Measurements from ENCODE around the gene FAM117A. TPM values are rescaled to one million over a fixed set of nuclear protein-coding genes. Genes with fewer than 3 reads are reported as not detected.

The FAM117A gene
- total and polyA plus RNA-seq, 4 donors: 8.6 to 20.9 (median 13.4) TPM

DNA sequence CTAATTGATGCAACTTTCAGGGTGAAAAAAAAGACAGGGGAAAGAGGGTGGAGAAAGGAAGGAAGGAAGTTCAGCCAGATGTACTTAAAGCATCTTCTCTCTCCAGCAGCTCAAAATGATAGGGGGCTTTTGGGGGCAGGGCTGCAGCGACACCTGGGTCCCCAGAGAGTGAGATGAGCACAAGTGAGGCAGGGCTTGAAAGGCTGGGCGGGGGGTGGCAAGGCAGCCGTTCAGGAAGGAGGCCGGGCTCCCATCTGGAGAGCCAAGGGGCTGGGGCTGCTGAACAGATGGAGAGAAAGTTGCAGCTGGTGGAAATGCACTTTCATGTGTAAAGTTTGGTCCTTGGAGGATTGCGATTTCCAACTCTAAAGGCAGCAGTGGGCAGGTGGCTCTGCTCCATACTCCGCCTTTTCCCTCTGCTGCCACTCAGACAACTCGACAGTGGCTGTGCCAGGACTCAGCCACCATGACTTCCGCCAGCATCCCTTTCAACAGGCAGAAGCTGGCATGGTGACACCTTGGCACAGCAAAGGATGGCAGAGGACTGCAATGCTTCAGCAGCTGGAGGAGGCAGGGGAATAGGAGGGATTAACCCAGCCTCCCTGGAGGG, 63.9 kb downstream of the FAM117A start:
- ATAC-seq (ENCODE audit: insufficient read depth, low FRiP score) (no peak), DNase-seq (no peak)
- Histone ChIP-seq H3K4me3 (no peak overlapping the region), H3K27ac (ENCODE audit: low read depth in 1 of 2, low read length in 1 of 2) (no peak overlapping the region), H3K9ac (ENCODE audit: insufficient read depth in 1 of 2, low read length in 2 of 2) (peak overlapping the region in 1 of 2 donors; percentile 11), H3K27me3 (ENCODE audit: control insufficient read depth in 3 of 3, insufficient read depth in 3 of 3, low read length in 2 of 3) (peaks cover 0 to 1% (median 0%) of the 10 kb centered on the region in 3 donors), H3K4me1 (ENCODE audit: control insufficient read depth in 5 of 5, insufficient read depth in 5 of 5, low read length in 5 of 5) (peaks cover 0 to under 1% (median 0%) of the 10 kb centered on the region in 5 donors), H3K36me3 (ENCODE audit: control insufficient read depth in 4 of 4, insufficient read depth in 4 of 4, low read length in 4 of 4) (peaks cover 7 to 45% (median 36%) of the 10 kb centered on the region in 4 donors), H3K9me3 (ENCODE audit: control insufficient read depth in 4 of 4, insufficient read depth in 3 of 4, low read length in 3 of 4) (no peaks in the 10 kb centered on the region)
- 73 to 78% methylated on average over 8 of the region's 8 CpGs for WGBS, 2 donors
- TF ChIP-seq, protein P1, sequence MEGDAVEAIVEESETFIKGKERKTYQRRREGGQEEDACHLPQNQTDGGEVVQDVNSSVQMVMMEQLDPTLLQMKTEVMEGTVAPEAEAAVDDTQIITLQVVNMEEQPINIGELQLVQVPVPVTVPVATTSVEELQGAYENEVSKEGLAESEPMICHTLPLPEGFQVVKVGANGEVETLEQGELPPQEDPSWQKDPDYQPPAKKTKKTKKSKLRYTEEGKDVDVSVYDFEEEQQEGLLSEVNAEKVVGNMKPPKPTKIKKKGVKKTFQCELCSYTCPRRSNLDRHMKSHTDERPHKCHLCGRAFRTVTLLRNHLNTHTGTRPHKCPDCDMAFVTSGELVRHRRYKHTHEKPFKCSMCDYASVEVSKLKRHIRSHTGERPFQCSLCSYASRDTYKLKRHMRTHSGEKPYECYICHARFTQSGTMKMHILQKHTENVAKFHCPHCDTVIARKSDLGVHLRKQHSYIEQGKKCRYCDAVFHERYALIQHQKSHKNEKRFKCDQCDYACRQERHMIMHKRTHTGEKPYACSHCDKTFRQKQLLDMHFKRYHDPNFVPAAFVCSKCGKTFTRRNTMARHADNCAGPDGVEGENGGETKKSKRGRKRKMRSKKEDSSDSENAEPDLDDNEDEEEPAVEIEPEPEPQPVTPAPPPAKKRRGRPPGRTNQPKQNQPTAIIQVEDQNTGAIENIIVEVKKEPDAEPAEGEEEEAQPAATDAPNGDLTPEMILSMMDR (IDR thresholded peaks at IDR 0.05; ENCODE audit: control extremely low read depth, extremely low read depth): no peak

DNA sequence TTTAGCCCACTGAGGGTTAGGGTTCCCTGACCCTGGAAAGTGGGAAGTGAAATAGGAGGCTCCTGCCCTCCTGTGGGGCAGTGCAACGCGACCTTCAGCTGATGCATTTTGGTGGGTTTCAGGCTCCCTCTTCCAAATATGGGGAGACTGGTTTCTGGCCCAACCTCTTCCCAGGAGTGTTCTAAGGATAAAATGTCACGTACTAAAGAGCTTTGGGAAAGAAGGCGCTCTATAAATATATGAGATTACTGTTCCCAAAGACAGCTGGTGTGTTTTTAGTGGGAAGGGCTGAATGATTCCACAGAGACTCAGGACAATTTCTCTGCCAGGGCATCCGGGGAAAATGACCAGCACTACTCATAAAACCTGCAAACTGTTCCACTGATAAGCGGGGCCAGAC, 65.9 kb downstream of the FAM117A start:
- WGBS, 2 donors: 66 to 82% methylated on average over 6 of the region's 6 CpGs
- no peak overlapping the region for H3K27ac ChIP-seq (ENCODE audit: low read depth in 1 of 2, low read length in 1 of 2)
- no peak for DNase-seq

DNA sequence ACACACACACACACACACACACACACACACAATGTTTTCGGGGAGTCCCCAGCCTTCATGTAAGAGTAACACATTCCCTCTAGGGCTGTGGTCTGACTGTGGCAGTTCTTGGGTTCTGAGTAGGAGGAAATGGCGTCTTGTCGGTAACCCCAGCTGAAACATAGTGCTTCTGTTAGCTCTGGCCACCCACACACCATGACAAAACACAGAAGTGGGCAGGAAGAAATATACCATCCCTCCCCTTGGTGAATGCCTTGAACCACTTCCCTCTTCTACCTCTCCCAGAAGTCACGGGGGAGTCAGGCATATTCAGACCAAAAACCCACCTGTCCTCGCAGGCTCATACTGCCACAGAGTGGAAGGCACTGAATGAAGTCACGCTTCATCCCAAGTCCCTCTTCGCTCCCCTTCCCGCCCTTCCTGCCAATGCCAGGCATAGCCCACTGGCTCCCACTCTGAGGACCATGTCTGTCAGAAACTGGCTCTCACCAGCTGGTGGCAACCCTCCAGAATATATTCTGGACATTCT, 67.6 kb downstream of the FAM117A start:
- whole genome bisulfite sequencing, 2 donors: 40 to 74% methylated on average over 8 of the region's 8 CpGs
- peak; percentile 30 for ATAC-seq (ENCODE audit: insufficient read depth, low FRiP score)
- H3K27ac ChIP-seq (ENCODE audit: low read depth in 1 of 2, low read length in 1 of 2): peak overlapping the region in 1 of 2 donors; percentile 24

More for the DNA sequence above, 65.9 kb downstream of the FAM117A start:
- Histone ChIP-seq H3K4me3 (no peak overlapping the region), H3K27me3 (ENCODE audit: control insufficient read depth in 3 of 3, insufficient read depth in 3 of 3, low read length in 2 of 3) (peaks cover 0 to 6% (median 0%) of the 10 kb centered on the region in 3 donors), H3K9ac (ENCODE audit: insufficient read depth in 1 of 2, low read length in 2 of 2) (no peak overlapping the region), H3K9me3 (ENCODE audit: control insufficient read depth in 4 of 4, insufficient read depth in 3 of 4, low read length in 3 of 4) (no peaks in the 10 kb centered on the region), H3K36me3 (ENCODE audit: control insufficient read depth in 4 of 4, insufficient read depth in 4 of 4, low read length in 4 of 4) (peaks cover 6 to 29% (median 19%) of the 10 kb centered on the region in 4 donors), H3K4me1 (ENCODE audit: control insufficient read depth in 5 of 5, insufficient read depth in 5 of 5, low read length in 5 of 5) (peaks cover 0 to 3% (median 0%) of the 10 kb centered on the region in 5 donors)
- ATAC-seq (ENCODE audit: insufficient read depth, low FRiP score): no peak
- TF ChIP-seq, protein P1 (IDR thresholded peaks at IDR 0.05; ENCODE audit: control extremely low read depth, extremely low read depth): no peak

More for the DNA sequence above, 67.6 kb downstream of the FAM117A start:
- TF ChIP-seq, protein P1 (IDR thresholded peaks at IDR 0.05; ENCODE audit: control extremely low read depth, extremely low read depth): no peak
- no peak for DNase-seq
- Histone ChIP-seq H3K4me1 (ENCODE audit: control insufficient read depth in 5 of 5, insufficient read depth in 5 of 5, low read length in 5 of 5) (peaks cover 0 to 3% (median 0%) of the 10 kb centered on the region in 5 donors), H3K4me3 (no peak overlapping the region), H3K27me3 (ENCODE audit: control insufficient read depth in 3 of 3, insufficient read depth in 3 of 3, low read length in 2 of 3) (peaks cover 0 to 16% (median 2%) of the 10 kb centered on the region in 3 donors), H3K9me3 (ENCODE audit: control insufficient read depth in 4 of 4, insufficient read depth in 3 of 4, low read length in 3 of 4) (no peaks in the 10 kb centered on the region), H3K9ac (ENCODE audit: insufficient read depth in 1 of 2, low read length in 2 of 2) (no peak overlapping the region), H3K36me3 (ENCODE audit: control insufficient read depth in 4 of 4, insufficient read depth in 4 of 4, low read length in 4 of 4) (peaks cover under 1 to 14% (median 8%) of the 10 kb centered on the region in 4 donors)

Data from lung (tissue), 12 donors.